ENCODE results near the gene TUBA3E.

DNA sequence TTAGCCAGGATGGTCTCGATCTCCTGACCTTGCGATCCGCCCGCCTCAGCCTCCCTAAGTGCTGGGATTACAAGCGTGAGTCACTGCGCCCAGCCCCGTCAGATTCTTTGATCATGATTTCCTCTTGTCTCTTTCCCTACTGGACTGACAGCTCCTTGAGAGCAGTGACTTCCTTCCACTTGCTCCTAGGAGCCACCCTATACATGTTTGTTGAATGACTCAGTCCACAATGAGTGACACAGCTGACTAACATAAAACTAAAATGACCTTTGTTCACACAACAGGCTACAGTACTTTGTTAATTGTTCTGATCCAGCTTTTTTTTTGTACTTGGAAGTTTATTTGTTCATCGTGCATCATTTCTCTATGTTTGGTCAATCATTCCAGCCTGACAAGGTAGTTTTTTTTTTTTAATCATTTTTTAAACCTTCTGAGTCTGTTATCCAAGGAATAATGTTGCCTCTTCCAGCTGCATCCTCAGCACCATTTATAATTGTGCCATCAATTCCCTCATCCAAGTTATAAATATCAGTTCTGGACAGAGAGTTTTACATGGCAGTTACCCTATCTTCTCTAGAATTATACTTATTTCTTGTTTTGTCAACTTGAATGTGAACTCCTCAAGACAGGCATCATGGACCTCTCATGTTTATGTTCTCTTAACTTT is 42.9 kb upstream of the TUBA3E start:
- TF ChIP-seq, protein P1, sequence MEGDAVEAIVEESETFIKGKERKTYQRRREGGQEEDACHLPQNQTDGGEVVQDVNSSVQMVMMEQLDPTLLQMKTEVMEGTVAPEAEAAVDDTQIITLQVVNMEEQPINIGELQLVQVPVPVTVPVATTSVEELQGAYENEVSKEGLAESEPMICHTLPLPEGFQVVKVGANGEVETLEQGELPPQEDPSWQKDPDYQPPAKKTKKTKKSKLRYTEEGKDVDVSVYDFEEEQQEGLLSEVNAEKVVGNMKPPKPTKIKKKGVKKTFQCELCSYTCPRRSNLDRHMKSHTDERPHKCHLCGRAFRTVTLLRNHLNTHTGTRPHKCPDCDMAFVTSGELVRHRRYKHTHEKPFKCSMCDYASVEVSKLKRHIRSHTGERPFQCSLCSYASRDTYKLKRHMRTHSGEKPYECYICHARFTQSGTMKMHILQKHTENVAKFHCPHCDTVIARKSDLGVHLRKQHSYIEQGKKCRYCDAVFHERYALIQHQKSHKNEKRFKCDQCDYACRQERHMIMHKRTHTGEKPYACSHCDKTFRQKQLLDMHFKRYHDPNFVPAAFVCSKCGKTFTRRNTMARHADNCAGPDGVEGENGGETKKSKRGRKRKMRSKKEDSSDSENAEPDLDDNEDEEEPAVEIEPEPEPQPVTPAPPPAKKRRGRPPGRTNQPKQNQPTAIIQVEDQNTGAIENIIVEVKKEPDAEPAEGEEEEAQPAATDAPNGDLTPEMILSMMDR (IDR thresholded peaks at IDR 0.05), result no peak
- TF ChIP-seq KDM1A (IDR thresholded peaks at IDR 0.05; ENCODE audit: low read depth), result no peak

Measured in A549 (cell line).